Spleen (tissue), 11 donors: Measurements from ENCODE around the gene POLN. TPM values are rescaled to one million over a fixed set of nuclear protein-coding genes. Genes with fewer than 3 reads are reported as not detected.

Experiments
- DNase-seq: peaks from one replicate; pipeline ENCODE4 v3.0.0-alpha.2; 2020
- H3K27ac ChIP-seq, 8 donors: fragments of 200-600 bp; sonication (generic) in 7 of 8; 1 replicate in 4 of 8; 2 replicates in 4 of 8; pipeline versions ENCODE4 v1.5.0 to v1.8.0; 2016 to 2021; ENCODE audit warnings: inconsistent platforms in 4 of 8, mild to moderate bottlenecking in 4 of 8, moderate library complexity in 1 of 8
- H3K27me3 ChIP-seq, 7 donors: fragments of 200-600 bp; sonication (generic) in 6 of 7; replicated peaks in 1 of 7; 1 replicate in 4 of 7; 2 replicates in 3 of 7; pipeline versions ENCODE4 v1.5.0 to v1.8.0; 2016 to 2021; ENCODE audit warnings: inconsistent platforms in 3 of 7, mild to moderate bottlenecking in 1 of 7
- H3K36me3 ChIP-seq, 6 donors: fragments of 200-600 bp; sonication (generic) in 5 of 6; 1 replicate in 4 of 6; 2 replicates in 2 of 6; pipeline versions ENCODE4 v1.5.0 to v1.8.0; 2016 to 2021; ENCODE audit warnings: inconsistent platforms in 2 of 6
- H3K4me1 ChIP-seq, 6 donors: fragments of 200-600 bp; sonication (generic) in 5 of 6; 1 replicate in 3 of 6; 2 replicates in 3 of 6; pipeline versions ENCODE4 v1.5.0 to v1.8.0; 2016 to 2021; ENCODE audit warnings: inconsistent platforms in 3 of 6
- H3K4me3 ChIP-seq, 8 donors: fragments of 200-600 bp; sonication (generic) in 7 of 8; 1 replicate in 4 of 8; 2 replicates in 4 of 8; pipeline versions ENCODE4 v1.5.0 to v1.8.0; 2016 to 2021; ENCODE audit warnings: inconsistent platforms in 4 of 8, mild to moderate bottlenecking in 4 of 8, moderate library complexity in 2 of 8
- H3K9me3 ChIP-seq, 8 donors: fragments of 200-600 bp; sonication (generic) in 7 of 8; 1 replicate in 4 of 8; 2 replicates in 4 of 8; pipeline versions ENCODE4 v1.5.0 to v1.8.0; 2016 to 2021; ENCODE audit warnings: inconsistent platforms in 4 of 8
- CTCF ChIP-seq, 11 experiments: fragments of 200-600 bp in 7 of 11; fragments of 450-650 bp in 4 of 11; sonication (generic) in 4 of 11; IDR thresholded peaks in 8 of 11; conservative IDR thresholded peaks in 3 of 11; 1 replicate in 7 of 11; 2 replicates in 4 of 11; pipeline versions ENCODE4 v1.4.0 to v1.8.0; 2016 to 2021; ENCODE audit warnings: antibody characterized with exemption in 11 of 11, inconsistent platforms in 4 of 11, mild to moderate bottlenecking in 1 of 11
- POLR2A ChIP-seq, 3 donors: fragments of 450-650 bp; IDR thresholded peaks; one replicate each; pipeline ENCODE4 v1.5.1; 2017; ENCODE audit warnings: antibody characterized with exemption in 3 of 3, mild to moderate bottlenecking in 1 of 3
- POLR2AphosphoS5 ChIP-seq, 3 donors: sonication (generic); formaldehyde crosslinking; IDR thresholded peaks; one replicate each; pipeline ENCODE4 v1.5.1; 2017; ENCODE audit warnings: antibody characterized with exemption in 3 of 3
- WGBS, 5 donors: extraction: QIAGEN DNeasy Blood & Tissue Kit in 3 of 5; methylation state at CpG; one replicate each; pipeline versions ENCODE4 v1.1.5 to v1.1.7; 2013 to 2018; 5-methylcytosine and 5-hydroxymethylcytosine counted together
- intact Hi-C: fragments of 100-400 bp; cut with DNase I; formaldehyde crosslinking; loops from one replicate; pipeline ENCODE4 v1.15.0; 2023; ENCODE audit warnings: low total_unique reads
- polyA plus RNA-seq, 3 donors: library from polyadenylated mRNA; stranded (reverse); fragments of 200-250 nt; gene quantifications; one replicate each; pipeline ENCODE4 v1.2.1, GENCODE V29; 2013
- total RNA-seq, 7 donors: library from RNA; depleted of rRNA in 3 of 7; stranded (reverse); fragments of >200 nt in 3 of 7; fragmentation: NEBNext Ultra II Directional in 4 of 7; extraction: Animal tissue kit (Norgen Biotek cat#: 25700) in 4 of 7; gene quantifications; one replicate each; pipeline versions ENCODE4 v1.1.0 to v1.2.1, GENCODE V29; 2016 to 2021
- donor health status: healthy with polysubstance abuse.
- donor health status: DM: no; HTN: no; CAD: no; lungs with moderate emphysema.
- donor health status: DM: no; HTN: no; CAD: no.
- donor health status: Bipolar disorder and iron deficiency.
- donor health status: healthy.
- donor health status: DM: no; HTN: no; CAD: no.
- donor health status: DM: yes; HTN: yes; CAD: no.

Gene POLN
- total and polyA plus RNA-seq, 10 donors = 1.2 to 3.5 (median 2.5) TPM

DNA sequence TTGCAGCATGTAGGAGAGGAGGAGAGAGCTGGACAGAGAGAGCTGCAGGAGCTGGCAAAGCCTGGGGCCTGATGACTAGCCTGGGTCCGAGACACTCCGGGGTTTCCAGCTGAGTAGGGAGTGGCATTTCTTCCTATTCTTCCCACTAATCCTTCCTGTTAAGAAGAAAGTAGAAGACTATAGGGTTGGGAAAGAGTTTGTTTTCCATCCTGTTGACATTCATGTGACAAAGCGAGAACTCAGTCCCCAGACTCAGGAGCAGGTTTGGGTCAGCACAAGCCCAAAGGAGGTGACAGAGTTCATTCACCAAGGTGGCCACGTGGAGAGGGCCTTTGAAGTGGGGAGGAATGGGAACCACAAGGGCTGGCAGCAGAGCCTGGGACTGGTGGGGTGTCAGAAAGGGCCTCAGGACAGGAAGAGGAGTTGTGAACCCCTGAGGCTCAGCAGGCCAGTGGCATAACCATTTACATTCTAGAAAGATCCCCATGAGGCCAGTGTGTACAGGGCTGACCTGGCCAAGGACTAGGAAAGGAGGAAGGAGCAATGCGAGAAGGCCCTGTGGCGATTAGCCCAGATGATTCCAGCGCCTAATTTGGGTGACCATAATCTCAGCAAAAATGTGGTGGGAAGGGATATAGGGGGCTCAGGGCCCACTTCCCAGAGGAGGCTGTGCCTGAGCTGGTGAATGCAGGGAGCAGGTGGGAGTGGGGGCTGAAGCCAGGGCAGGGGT is 3.3 kb upstream of the POLN start:
- TF ChIP-seq POLR2A (IDR thresholded peaks at IDR 0.05) (no peak), POLR2AphosphoS5 (IDR thresholded peaks at IDR 0.05) (peak in 1 of 3 donors; percentile 26)
- Histone ChIP-seq H3K9me3 (no peaks in the 10 kb centered on the region), H3K36me3 (peaks cover 0 to 45% (median 24%) of the 10 kb centered on the region in 6 donors), H3K27ac (peak overlapping the region in 7 of 8 donors; percentile 5 to 90 (median 66)), H3K4me3 (no peak overlapping the region), H3K4me1 (peaks cover 33 to 94% (median 78%) of the 10 kb centered on the region in 6 donors), H3K27me3 (no peaks in the 10 kb centered on the region)
- intact Hi-C loops = no loop called here
- no peak for DNase-seq
- WGBS, 5 donors = 58 to 72% (median 68%) methylated on average over 7 of the region's 7 CpGs

GRCh38 chr4:2243681-2244380 is 1.9 kb upstream of the POLN start:
- peak; percentile 81 for DNase-seq
- H3K36me3 ChIP-seq = peaks cover 0 to 32% (median 11%) of the 10 kb centered on the region in 6 donors
- H3K27me3 ChIP-seq = no peaks in the 10 kb centered on the region
- H3K4me3 ChIP-seq = no peak overlapping the region
- peaks cover 42 to 94% (median 80%) of the 10 kb centered on the region in 6 donors for H3K4me1 ChIP-seq
- WGBS, 5 donors = 20 to 28% (median 22%) methylated on average over 5 of the region's 5 CpGs
- intact Hi-C loops = no loop called here
- TF ChIP-seq POLR2A (IDR thresholded peaks at IDR 0.05) = no peak
- TF ChIP-seq CTCF (IDR thresholded peaks at IDR 0.05 in 8 of 11, conservative IDR thresholded peaks at IDR 0.05 in 3 of 11) = peak in 7 of 11 experiments; percentile 28 to 47 (median 34)
- peak in 2 of 3 donors; percentile 64 to 66 for TF ChIP-seq POLR2AphosphoS5 (IDR thresholded peaks at IDR 0.05)
- peak overlapping the region; percentile 35 to 90 (median 68) for H3K27ac ChIP-seq
- no peaks in the 10 kb centered on the region for H3K9me3 ChIP-seq

DNA sequence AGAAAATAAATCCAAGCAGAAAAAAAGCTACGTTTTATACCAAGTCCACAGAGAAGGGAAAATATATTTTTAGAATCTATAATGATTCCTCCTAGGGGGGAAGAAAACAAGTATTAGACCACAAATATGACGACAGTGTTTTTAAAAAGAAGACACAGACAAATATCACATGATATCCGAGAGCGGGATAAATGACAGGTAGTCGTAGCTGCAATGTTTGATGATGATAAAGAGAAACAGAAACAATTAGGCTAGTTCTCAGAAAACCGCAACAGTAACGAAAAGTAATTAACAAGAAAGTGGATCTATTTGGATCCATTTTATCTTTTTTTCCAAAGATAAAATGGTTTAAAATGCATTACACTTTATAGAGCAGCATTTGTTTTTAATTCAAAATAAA is 918 bp downstream of the POLN start:
- 2 to 4% (median 3%) methylated on average over 7 of the region's 7 CpGs for WGBS, 5 donors
- peaks cover 0 to 34% (median 3%) of the 10 kb centered on the region in 6 donors for H3K36me3 ChIP-seq
- TF ChIP-seq CTCF (IDR thresholded peaks at IDR 0.05 in 8 of 11, conservative IDR thresholded peaks at IDR 0.05 in 3 of 11) (no peak), POLR2A (IDR thresholded peaks at IDR 0.05) (no peak), POLR2AphosphoS5 (IDR thresholded peaks at IDR 0.05) (no peak)
- peak overlapping the region; percentile 73 to 94 (median 90) for H3K27ac ChIP-seq
- no peak for DNase-seq
- H3K4me3 ChIP-seq = peak overlapping the region; percentile 67 to 96 (median 87)
- no peaks in the 10 kb centered on the region for H3K9me3 ChIP-seq
- intact Hi-C loops = no loop called here
- H3K4me1 ChIP-seq = peaks cover 42 to 94% (median 86%) of the 10 kb centered on the region in 6 donors
- H3K27me3 ChIP-seq = no peaks in the 10 kb centered on the region

DNA sequence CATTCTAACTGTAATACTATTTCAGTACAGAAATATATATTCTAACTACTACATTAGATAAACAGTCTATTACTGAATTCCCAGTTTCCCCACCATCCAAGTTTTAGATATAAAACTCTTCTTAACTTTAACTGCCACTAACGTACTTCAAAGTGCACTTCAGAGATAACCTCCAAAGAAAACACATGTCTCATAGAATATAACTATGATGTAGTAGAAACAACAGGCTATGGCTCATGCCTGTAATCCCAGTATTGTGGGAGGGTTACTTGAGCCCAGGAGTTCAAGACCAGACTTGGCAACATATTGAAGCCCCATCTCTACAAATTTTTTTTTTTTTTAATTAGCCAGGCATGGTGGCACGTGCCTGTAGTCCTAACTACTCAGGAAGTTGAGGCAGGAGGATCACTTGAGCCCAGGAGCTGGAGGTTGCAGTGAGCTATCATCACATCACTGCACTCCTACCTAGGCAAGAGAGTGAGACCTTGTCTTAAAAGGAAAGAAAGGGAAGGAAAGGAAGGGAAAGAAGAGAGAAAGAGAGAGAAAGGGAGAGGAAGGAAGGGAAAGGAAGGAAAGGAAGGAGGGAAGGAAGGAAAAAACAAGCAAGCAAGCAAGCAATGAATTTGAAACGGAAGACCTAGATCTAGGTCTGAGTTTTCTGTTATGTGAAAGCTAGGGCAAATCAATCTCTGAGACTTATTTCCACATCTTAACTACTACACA is 4.8 kb downstream of the POLN start:
- H3K4me1 ChIP-seq = peaks cover 31 to 63% (median 50%) of the 10 kb centered on the region in 6 donors
- no peak overlapping the region for H3K4me3 ChIP-seq
- no peak for DNase-seq
- intact Hi-C loops = no loop called here
- 44 to 69% (median 58%) methylated on average over 3 of the region's 3 CpGs for WGBS, 5 donors
- TF ChIP-seq CTCF (IDR thresholded peaks at IDR 0.05 in 8 of 11, conservative IDR thresholded peaks at IDR 0.05 in 3 of 11) = no peak
- no peak for TF ChIP-seq POLR2A (IDR thresholded peaks at IDR 0.05)
- no peak for TF ChIP-seq POLR2AphosphoS5 (IDR thresholded peaks at IDR 0.05)
- no peaks in the 10 kb centered on the region for H3K9me3 ChIP-seq
- H3K36me3 ChIP-seq = peaks cover 0 to 67% (median 17%) of the 10 kb centered on the region in 6 donors
- no peak overlapping the region for H3K27ac ChIP-seq
- H3K27me3 ChIP-seq = no peaks in the 10 kb centered on the region
